Fibroblast of lung (primary cell): ENCODE results near the gene MGAT4C. TPM values are rescaled to one million over a fixed set of nuclear protein-coding genes. Genes with fewer than 3 reads are reported as not detected.

Experiments
- DNase-seq, 2 donors: peaks; one replicate each; pipeline versions ENCODE4 v3.0.0 to v3.0.0-alpha.2; 2010; ENCODE audit warnings: low read depth in 2 of 2
- H2AFZ ChIP-seq: 2 replicates; pipeline ENCODE4 v1.5.1; 2012; ENCODE audit warnings: low read length, control low read depth, inconsistent platforms
- H3K27ac ChIP-seq: 2 replicates; pipeline ENCODE4 v1.5.1; 2011; ENCODE audit warnings: low read length, control low read depth; ENCODE audit not compliant: insufficient read depth
- H3K27me3 ChIP-seq: 2 replicates; pipeline ENCODE4 v1.5.1; 2011; ENCODE audit warnings: mild to moderate bottlenecking, low read length; ENCODE audit not compliant: control insufficient read depth, insufficient read depth
- H3K36me3 ChIP-seq: 2 replicates; pipeline ENCODE4 v1.5.1; 2011; ENCODE audit warnings: low read length; ENCODE audit not compliant: control insufficient read depth, insufficient read depth
- H3K4me1 ChIP-seq: 2 replicates; pipeline ENCODE4 v1.5.1; 2011; ENCODE audit warnings: low read length; ENCODE audit not compliant: control insufficient read depth, insufficient read depth; ENCODE audit errors: extremely low read depth
- H3K4me2 ChIP-seq: 2 replicates; pipeline ENCODE4 v1.5.1; 2011; ENCODE audit warnings: low read length, control low read depth; ENCODE audit not compliant: insufficient read depth; ENCODE audit errors: extremely low read depth
- H3K4me3 ChIP-seq, 4 experiments: fragments of 200-600 bp in 1 of 4; sonication (generic) in 1 of 4; replicated peaks in 1 of 4; 2 replicates each; pipeline ENCODE4 v1.5.1; 2011 to 2016; ENCODE audit warnings: low read length in 4 of 4, low read depth in 3 of 4, mild to moderate bottlenecking in 3 of 4, control low read depth in 2 of 4, inconsistent platforms in 1 of 4, mixed read lengths in 1 of 4; ENCODE audit not compliant: insufficient read depth in 1 of 4; ENCODE audit errors: control extremely low read depth in 1 of 4
- H3K79me2 ChIP-seq: 2 replicates; pipeline ENCODE4 v1.5.1; 2012; ENCODE audit warnings: mild to moderate bottlenecking, low read length, inconsistent platforms; ENCODE audit not compliant: control insufficient read depth, insufficient read depth
- H3K9ac ChIP-seq: 2 replicates; pipeline ENCODE4 v1.5.1; 2011; ENCODE audit warnings: mild to moderate bottlenecking, low read length, control low read depth; ENCODE audit not compliant: insufficient read depth
- H3K9me3 ChIP-seq: 2 replicates; pipeline ENCODE4 v1.5.1; 2012; ENCODE audit warnings: low read depth, low read length; ENCODE audit not compliant: control insufficient read depth, insufficient read depth
- H4K20me1 ChIP-seq: 2 replicates; pipeline ENCODE4 v1.5.1; 2011; ENCODE audit warnings: low read length; ENCODE audit not compliant: control insufficient read depth, insufficient read depth; ENCODE audit errors: extremely low read depth
- EZH2 ChIP-seq: IDR thresholded peaks from 2 replicates; pipeline ENCODE4 v1.5.1; 2012; ENCODE audit warnings: low read length, control low read depth, mild to moderate bottlenecking; ENCODE audit errors: missing control alignments
- polyA plus RNA-seq, 2 donors: library from polyadenylated mRNA; depleted of rRNA in 1 of 2; stranded (reverse) in 1 of 2; unstranded in 1 of 2; fragments of >200 nt; gene quantifications; 2 replicates each; pipeline ENCODE4 v1.2.1, GENCODE V29; 2011 to 2012; ENCODE audit warnings: missing spikeins in 1 of 2
- total RNA-seq: library from RNA; depleted of rRNA; stranded (reverse); fragments of >200 nt; gene quantifications from 2 replicates; pipeline ENCODE4 v1.2.1, GENCODE V29; 2014
- TF ChIP-seq, protein P1 (sequence below), 2 donors: IDR thresholded peaks in 1 of 2; conservative IDR thresholded peaks in 1 of 2; 1 replicate in 1 of 2; 2 replicates in 1 of 2; pipeline ENCODE4 v1.5.1; 2011 to 2012; ENCODE audit warnings: low read length in 2 of 2, control low read depth in 1 of 2, inconsistent platforms in 1 of 2, low read depth in 1 of 2, mild to moderate bottlenecking in 1 of 2

Gene MGAT4C
- total and polyA plus RNA-seq, 2 donors (not counting 1 experiment from before 2014, with no cell fraction given): not detected

DNA sequence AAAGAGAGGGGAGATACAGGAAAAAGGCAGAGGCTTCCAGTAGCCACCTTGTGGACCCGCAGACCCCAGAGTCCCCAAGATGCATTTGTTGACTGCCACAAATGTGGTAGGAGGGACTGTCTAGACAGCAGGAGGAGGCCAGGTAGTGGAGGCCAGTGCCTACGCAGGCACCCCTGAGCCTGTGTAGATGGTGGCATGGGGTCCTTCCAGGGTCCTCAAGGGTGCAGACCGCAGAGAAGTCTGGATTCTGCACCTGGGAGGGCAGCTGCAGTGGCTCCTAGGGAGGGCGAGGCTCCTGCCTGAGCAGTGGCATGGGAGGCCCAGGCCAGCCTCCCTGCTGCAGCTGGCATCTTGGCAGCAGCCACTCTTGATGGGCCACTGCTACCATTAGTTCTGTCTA, 262.4 kb downstream of the MGAT4C start:
- Histone ChIP-seq H2AFZ (no peak overlapping the region), H3K4me3 (no peak overlapping the region), H3K9me3 (no peaks in the 10 kb centered on the region), H3K79me2 (no peaks in the 10 kb centered on the region), H3K27me3 (no peaks in the 10 kb centered on the region), H3K36me3 (no peaks in the 10 kb centered on the region), H3K9ac (no peak overlapping the region), H3K4me1 (no peaks in the 10 kb centered on the region), H4K20me1 (no peaks in the 10 kb centered on the region), H3K27ac (no peak overlapping the region), H3K4me2 (no peak overlapping the region)
- no peak for TF ChIP-seq EZH2
- TF ChIP-seq, protein P1, sequence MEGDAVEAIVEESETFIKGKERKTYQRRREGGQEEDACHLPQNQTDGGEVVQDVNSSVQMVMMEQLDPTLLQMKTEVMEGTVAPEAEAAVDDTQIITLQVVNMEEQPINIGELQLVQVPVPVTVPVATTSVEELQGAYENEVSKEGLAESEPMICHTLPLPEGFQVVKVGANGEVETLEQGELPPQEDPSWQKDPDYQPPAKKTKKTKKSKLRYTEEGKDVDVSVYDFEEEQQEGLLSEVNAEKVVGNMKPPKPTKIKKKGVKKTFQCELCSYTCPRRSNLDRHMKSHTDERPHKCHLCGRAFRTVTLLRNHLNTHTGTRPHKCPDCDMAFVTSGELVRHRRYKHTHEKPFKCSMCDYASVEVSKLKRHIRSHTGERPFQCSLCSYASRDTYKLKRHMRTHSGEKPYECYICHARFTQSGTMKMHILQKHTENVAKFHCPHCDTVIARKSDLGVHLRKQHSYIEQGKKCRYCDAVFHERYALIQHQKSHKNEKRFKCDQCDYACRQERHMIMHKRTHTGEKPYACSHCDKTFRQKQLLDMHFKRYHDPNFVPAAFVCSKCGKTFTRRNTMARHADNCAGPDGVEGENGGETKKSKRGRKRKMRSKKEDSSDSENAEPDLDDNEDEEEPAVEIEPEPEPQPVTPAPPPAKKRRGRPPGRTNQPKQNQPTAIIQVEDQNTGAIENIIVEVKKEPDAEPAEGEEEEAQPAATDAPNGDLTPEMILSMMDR (conservative IDR thresholded peaks at IDR 0.05 in 1 of 2, IDR thresholded peaks at IDR 0.05 in 1 of 2; ENCODE audit: low read depth in 1 of 2, low read length in 2 of 2): no peak
- DNase-seq: no peak

DNA sequence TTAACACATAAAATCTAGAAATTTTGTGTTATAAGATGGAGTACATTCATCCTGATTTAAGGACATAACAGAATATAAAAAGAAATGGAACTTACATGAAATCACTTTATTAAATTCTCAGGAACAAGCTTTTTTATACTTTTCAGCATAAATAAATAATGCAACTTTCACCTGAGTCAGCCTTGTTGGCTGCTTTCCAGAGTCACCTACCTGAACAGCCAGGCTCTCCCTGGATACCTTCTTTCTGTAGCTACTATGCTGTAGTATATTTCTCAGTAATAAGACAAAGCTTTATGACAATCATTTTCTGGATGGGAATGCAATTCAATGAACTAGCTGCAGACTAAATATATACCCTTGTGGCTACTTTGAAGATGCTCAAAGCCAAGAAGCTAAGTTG, 270.2 kb downstream of the MGAT4C start:
- no peaks in the 10 kb centered on the region for H3K79me2 ChIP-seq
- H3K4me3 ChIP-seq: no peak overlapping the region
- no peak overlapping the region for H2AFZ ChIP-seq
- H3K36me3 ChIP-seq: no peaks in the 10 kb centered on the region
- H3K27ac ChIP-seq: no peak overlapping the region
- no peak overlapping the region for H3K9ac ChIP-seq
- H3K27me3 ChIP-seq: no peaks in the 10 kb centered on the region
- H3K4me2 ChIP-seq: no peak overlapping the region
- H4K20me1 ChIP-seq: no peaks in the 10 kb centered on the region
- DNase-seq: no peak
- H3K9me3 ChIP-seq: no peaks in the 10 kb centered on the region
- TF ChIP-seq, protein P1 (conservative IDR thresholded peaks at IDR 0.05 in 1 of 2, IDR thresholded peaks at IDR 0.05 in 1 of 2; ENCODE audit: low read depth in 1 of 2, low read length in 2 of 2): no peak
- TF ChIP-seq EZH2: no peak
- H3K4me1 ChIP-seq: no peaks in the 10 kb centered on the region

DNA sequence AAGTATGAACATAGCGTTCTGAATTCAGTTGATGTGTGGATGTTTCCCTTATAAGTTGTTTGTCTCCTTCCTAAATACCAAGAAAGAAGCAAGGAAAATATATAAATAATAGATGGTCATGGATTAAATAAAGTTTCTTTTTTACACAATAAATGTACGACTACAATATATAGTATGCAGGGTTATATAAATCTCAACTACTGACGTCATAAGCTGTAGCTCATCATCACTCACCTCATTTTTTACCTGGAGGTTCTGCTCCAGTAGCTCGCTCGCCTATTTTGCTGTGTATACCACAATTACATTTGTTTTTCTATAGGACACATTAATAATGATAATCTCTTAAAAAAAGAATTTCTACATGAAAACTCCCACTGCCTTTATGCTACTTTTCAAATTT, 272.6 kb downstream of the MGAT4C start:
- no peak overlapping the region for H2AFZ ChIP-seq
- no peaks in the 10 kb centered on the region for H3K4me1 ChIP-seq
- H3K36me3 ChIP-seq: no peaks in the 10 kb centered on the region
- no peak overlapping the region for H3K4me3 ChIP-seq
- no peak overlapping the region for H3K27ac ChIP-seq
- TF ChIP-seq, protein P1 (conservative IDR thresholded peaks at IDR 0.05 in 1 of 2, IDR thresholded peaks at IDR 0.05 in 1 of 2; ENCODE audit: low read depth in 1 of 2, low read length in 2 of 2): no peak
- TF ChIP-seq EZH2: no peak
- no peak overlapping the region for H3K4me2 ChIP-seq
- H3K9ac ChIP-seq: no peak overlapping the region
- no peaks in the 10 kb centered on the region for H3K79me2 ChIP-seq
- no peak for DNase-seq
- H3K9me3 ChIP-seq: no peaks in the 10 kb centered on the region
- H4K20me1 ChIP-seq: no peaks in the 10 kb centered on the region
- H3K27me3 ChIP-seq: no peaks in the 10 kb centered on the region
